Activated CD8-positive, alpha-beta T cell treated with anti-CD3 and anti-CD28 coated beads for 36 hours (primary cell): ENCODE measurements around the gene FIBCD1. TPM values are rescaled to one million over a fixed set of nuclear protein-coding genes. Genes with fewer than 3 reads are reported as not detected.

Experiments
- ATAC-seq: fragments of 200-7000 bp; cut with Tn5 transposase; one replicate; pipeline ENCODE4 v1.10.0; 2021; ENCODE audit warnings: mild to moderate bottlenecking, moderate library complexity
- CTCF ChIA-PET: fragments of 350-600 bp; sonication (Branson Sonifier 250); formaldehyde crosslinking; loops from one replicate; lab custom pipeline; 2021; ENCODE audit warnings: antibody characterized with exemption; lab: Charles Lee
- POLR2A ChIA-PET: fragments of 350-600 bp; sonication (Branson Sonifier 250); formaldehyde crosslinking; loops from one replicate; lab custom pipeline; 2021; ENCODE audit warnings: antibody characterized with exemption; lab: Charles Lee
- DNase-seq: peaks from one replicate; pipeline ENCODE4 v3.0.0-alpha.2; 2020
- H3K27ac Mint-ChIP-seq: one replicate; pipeline ENCODE4 v1.8.0; 2021; ENCODE audit warnings: mild to moderate bottlenecking, mixed read lengths
- H3K27me3 Mint-ChIP-seq: one replicate; pipeline ENCODE4 v1.8.0; 2021; ENCODE audit warnings: mixed read lengths
- H3K36me3 Mint-ChIP-seq: one replicate; pipeline ENCODE4 v1.8.0; 2021; ENCODE audit warnings: low read depth, mixed read lengths
- H3K4me1 Mint-ChIP-seq: one replicate; pipeline ENCODE4 v1.8.0; 2021; ENCODE audit warnings: low read depth, mixed read lengths
- H3K4me3 Mint-ChIP-seq: one replicate; pipeline ENCODE4 v1.8.0; 2021; ENCODE audit warnings: mild to moderate bottlenecking, moderate library complexity, mixed read lengths
- H3K9me3 Mint-ChIP-seq: one replicate; pipeline ENCODE4 v1.8.0; 2021; ENCODE audit warnings: mixed read lengths
- intact Hi-C: fragments of 100-400 bp; cut with micrococcal nuclease; formaldehyde crosslinking; loops from one replicate; pipeline ENCODE4 v1.10.0; 2022
- total RNA-seq, 2 experiments: library from RNA; stranded (reverse); gene quantifications; one replicate each; pipeline ENCODE4 v1.2.3, GENCODE V29; 2021
- TF ChIP-seq, protein P1 (sequence below): fragments of 200-600 bp; IDR thresholded peaks from one replicate; pipeline ENCODE4 v1.8.0; 2022; ENCODE audit warnings: antibody characterized with exemption, mild to moderate bottlenecking

The FIBCD1 gene
- total RNA-seq, 2 experiments from 2014 or later, result not detected

DNA sequence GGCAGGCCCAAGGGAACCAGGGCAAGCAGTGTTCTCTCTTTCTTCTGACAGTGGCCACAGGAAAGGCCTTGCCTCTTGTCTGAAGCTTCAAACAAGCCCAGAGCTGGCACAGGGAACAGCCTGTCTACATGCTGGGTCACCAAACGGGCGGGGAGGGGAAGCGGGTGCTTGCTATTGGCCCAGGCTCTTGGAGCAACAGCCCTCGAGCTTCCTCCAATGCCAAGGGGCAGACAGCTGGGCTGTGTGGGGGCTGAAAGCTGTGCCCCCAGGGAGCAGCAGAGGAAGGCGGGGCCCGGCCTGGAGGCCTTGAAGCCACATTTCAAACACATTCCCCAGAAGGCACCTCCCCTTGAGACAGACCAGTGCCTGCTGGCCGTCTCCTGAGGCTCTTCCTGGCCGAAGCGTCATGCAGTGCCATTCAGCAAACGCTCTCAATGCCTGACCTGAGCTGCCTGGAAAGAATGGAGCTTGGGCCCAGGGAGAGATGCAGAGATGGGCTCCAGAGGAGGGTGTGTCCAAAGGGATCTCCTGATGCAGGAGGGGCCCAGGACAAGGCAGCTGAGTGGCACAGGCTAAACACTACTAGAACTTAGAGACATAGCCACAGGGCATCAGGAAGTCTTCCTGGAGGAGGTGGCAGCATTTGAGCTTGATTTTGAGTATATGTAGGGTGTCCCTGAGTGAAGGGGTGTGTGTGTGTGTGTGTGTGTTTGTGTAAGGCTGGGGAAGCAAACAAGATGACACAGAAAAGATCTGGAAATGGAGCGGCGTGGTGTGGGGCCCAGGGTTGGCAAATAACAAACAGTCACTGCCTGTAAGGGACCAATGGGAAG, 2.5 kb downstream of the FIBCD1 start:
- peaks cover 47% of the 10 kb centered on the region for H3K27me3 Mint-ChIP-seq
- H3K9me3 Mint-ChIP-seq, result no peaks in the 10 kb centered on the region
- peaks cover 7% of the 10 kb centered on the region for H3K4me1 Mint-ChIP-seq
- TF ChIP-seq, protein P1, sequence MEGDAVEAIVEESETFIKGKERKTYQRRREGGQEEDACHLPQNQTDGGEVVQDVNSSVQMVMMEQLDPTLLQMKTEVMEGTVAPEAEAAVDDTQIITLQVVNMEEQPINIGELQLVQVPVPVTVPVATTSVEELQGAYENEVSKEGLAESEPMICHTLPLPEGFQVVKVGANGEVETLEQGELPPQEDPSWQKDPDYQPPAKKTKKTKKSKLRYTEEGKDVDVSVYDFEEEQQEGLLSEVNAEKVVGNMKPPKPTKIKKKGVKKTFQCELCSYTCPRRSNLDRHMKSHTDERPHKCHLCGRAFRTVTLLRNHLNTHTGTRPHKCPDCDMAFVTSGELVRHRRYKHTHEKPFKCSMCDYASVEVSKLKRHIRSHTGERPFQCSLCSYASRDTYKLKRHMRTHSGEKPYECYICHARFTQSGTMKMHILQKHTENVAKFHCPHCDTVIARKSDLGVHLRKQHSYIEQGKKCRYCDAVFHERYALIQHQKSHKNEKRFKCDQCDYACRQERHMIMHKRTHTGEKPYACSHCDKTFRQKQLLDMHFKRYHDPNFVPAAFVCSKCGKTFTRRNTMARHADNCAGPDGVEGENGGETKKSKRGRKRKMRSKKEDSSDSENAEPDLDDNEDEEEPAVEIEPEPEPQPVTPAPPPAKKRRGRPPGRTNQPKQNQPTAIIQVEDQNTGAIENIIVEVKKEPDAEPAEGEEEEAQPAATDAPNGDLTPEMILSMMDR, result no peak
- DNase-seq, result no peak
- ChIA-PET POLR2A (interaction anchor here (1.0 kb wide), 1 partner anchor 189 kb away, joined by 3 read pairs; the partner anchor contains the start of gene NUP214), CTCF (interaction anchor here (0.9 to 2.0 kb wide), 3 partner anchors 70 to 235 kb away, joined by 3 to 6 read pairs (median 5); no protein-coding TSS in a partner anchor)
- no peaks in the 10 kb centered on the region for H3K36me3 Mint-ChIP-seq
- intact Hi-C loops, result loop anchor here (10.0 kb wide), 1 partner anchor 232 kb away; no protein-coding TSS in a partner anchor
- no peak for ATAC-seq
- H3K27ac Mint-ChIP-seq, result no peak overlapping the region
- no peak overlapping the region for H3K4me3 Mint-ChIP-seq

DNA sequence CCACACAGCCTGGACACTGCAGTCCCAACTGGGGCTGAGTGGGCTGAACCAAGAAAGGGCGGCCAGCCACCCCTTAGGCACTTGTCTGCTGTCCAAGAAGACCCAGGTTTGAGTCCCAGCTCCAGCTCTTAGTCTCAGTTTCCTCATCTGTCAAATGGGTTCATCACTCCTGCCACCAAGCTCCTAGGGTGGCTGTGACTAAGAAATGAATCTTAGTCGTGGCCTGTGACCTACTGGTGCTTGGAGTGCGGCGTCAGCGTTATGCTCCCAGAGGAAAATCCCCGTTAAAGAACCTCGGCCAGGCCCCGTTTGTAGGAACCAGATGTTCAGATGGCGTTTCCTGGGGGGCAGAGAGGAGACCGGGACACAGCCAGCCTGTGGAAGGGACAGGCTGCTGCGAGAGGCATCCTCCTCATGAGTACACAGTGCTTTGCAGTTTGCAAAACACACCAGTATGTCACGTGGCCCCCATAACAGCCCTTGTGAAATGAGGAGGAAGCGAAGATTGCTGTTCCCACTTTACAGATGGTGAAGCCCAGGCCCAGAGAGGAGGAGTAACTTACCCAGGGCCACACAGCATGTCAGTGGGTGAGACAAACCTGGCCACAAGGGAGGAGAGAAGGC, 3.3 kb downstream of the FIBCD1 start:
- POLR2A ChIA-PET, result no interaction called here
- CTCF ChIA-PET, result interaction anchor here (1.6 to 2.0 kb wide), 2 partner anchors 69 to 111 kb away, joined by 5 to 6 read pairs; no protein-coding TSS in a partner anchor
- no peaks in the 10 kb centered on the region for H3K36me3 Mint-ChIP-seq
- H3K27me3 Mint-ChIP-seq, result peaks cover 39% of the 10 kb centered on the region
- H3K27ac Mint-ChIP-seq, result no peak overlapping the region
- no peaks in the 10 kb centered on the region for H3K9me3 Mint-ChIP-seq
- DNase-seq (no peak), ATAC-seq (no peak)
- intact Hi-C loops, result loop anchor here (10.0 kb wide), 1 partner anchor 231 kb away; no protein-coding TSS in a partner anchor
- H3K4me1 Mint-ChIP-seq, result peaks cover 5% of the 10 kb centered on the region
- no peak overlapping the region for H3K4me3 Mint-ChIP-seq
- TF ChIP-seq, protein P1, result no peak

DNA sequence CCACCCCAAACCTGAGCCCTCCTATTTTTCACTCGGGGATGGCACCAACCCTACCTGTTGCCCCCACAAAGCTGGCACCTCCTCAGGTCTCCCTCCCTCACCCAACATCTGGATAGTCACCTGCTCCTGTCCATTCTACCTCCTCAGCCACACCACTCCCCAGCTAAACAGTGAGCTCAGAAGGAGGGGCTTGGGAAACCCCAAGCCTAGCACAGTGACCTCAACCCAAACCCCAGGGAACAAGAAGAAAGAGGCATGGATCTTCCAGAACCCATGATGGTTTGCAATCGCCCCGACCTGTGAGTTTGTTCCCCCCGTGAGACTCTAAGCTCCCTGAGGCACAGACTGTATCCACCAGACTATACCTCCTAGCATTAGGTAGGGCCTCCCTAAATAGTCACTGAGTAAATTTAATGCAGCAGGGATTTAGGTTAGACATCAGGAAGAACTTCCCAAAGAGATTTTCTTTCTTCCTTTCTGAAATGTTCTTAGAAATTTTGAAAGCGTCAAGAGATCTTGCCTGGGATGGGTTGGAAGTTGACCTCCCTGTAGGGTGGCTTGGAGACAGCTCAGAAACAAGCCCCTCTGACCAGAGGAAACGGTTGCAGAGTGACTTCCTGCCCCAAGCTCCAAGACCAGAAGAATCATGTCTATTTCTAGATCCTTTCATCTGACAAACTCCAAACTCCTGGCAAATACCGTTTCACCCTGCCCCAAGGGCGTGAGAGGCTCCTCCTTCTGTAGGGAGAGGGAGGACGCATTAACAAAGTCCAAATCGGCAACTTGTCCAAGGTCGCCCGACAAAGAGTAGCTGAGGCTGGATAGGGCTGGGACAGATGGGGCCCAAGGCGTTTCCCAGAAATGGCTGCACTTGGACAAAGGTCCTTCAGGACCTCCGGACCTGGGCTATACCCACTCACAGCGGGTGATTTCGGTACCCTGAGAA, 4.1 kb downstream of the FIBCD1 start:
- TF ChIP-seq, protein P1, result no peak

DNA sequence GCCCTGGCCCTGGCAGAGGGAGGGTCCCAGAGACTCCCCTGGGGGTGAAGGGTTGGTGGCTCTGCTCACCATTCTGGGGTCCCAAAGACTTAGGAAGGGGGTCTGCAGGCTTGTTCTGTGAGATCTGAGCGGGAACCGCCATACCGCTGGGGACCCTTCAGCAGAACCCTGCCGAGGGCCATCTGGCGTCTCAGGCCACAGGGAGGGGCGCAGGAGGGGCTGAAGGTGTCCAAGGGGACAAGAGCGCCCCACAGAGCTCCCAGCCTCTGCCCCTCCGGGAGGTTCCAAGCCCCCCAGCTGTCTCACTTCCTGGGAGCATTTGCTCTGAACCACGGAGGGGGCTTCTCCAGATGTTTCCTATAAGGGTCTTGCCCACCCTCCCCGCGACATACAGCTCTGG, 4.8 kb downstream of the FIBCD1 start:
- H3K9me3 Mint-ChIP-seq, result no peaks in the 10 kb centered on the region
- H3K4me1 Mint-ChIP-seq, result peaks cover 2% of the 10 kb centered on the region
- H3K27ac Mint-ChIP-seq, result no peak overlapping the region
- H3K4me3 Mint-ChIP-seq, result no peak overlapping the region
- DNase-seq (no peak), ATAC-seq (no peak)
- POLR2A ChIA-PET, result no interaction called here
- CTCF ChIA-PET, result interaction anchor here (1.0 to 2.0 kb wide), 2 partner anchors 112 to 233 kb away, joined by 5 to 6 read pairs; no protein-coding TSS in a partner anchor
- peaks cover 33% of the 10 kb centered on the region for H3K27me3 Mint-ChIP-seq
- intact Hi-C loops, result loop anchor here (5.0 to 10.0 kb wide), 2 partner anchors 67 to 229 kb away; no protein-coding TSS in a partner anchor
- TF ChIP-seq, protein P1, result no peak
- no peaks in the 10 kb centered on the region for H3K36me3 Mint-ChIP-seq

More for the DNA sequence above, 4.1 kb downstream of the FIBCD1 start:
- no peak overlapping the region for H3K27ac Mint-ChIP-seq
- intact Hi-C loops, result loop anchor here (5.0 to 10.0 kb wide), 2 partner anchors 68 to 230 kb away; no protein-coding TSS in a partner anchor
- H3K27me3 Mint-ChIP-seq, result peaks cover 33% of the 10 kb centered on the region
- DNase-seq (no peak), ATAC-seq (no peak)
- CTCF ChIA-PET, result interaction anchor here (1.0 to 2.0 kb wide), 3 partner anchors 69 to 234 kb away, joined by 5 to 6 read pairs (median 5); no protein-coding TSS in a partner anchor
- peaks cover 2% of the 10 kb centered on the region for H3K4me1 Mint-ChIP-seq
- no peaks in the 10 kb centered on the region for H3K9me3 Mint-ChIP-seq
- H3K36me3 Mint-ChIP-seq, result no peaks in the 10 kb centered on the region
- no peak overlapping the region for H3K4me3 Mint-ChIP-seq
- POLR2A ChIA-PET, result no interaction called here
